ENCODE data around the gene CASZ1.

- TF ChIP-seq ZBTB7A (IDR thresholded peaks at IDR 0.05; ENCODE audit: low read depth) (no peak), FOXM1 (IDR thresholded peaks at IDR 0.05; ENCODE audit: borderline replicate concordance, low read depth) (no peak), EGR1 (IDR thresholded peaks at IDR 0.05) (no peak), NFIC (IDR thresholded peaks at IDR 0.05) (no peak)
These were observed 7.8 kb downstream of the CASZ1 start for GRCh38 chr1:10788592-10789006.

Data from Ishikawa (cell line).